PC-9 (cell line): Measurements from ENCODE around the gene IL16. TPM values are rescaled to one million over a fixed set of nuclear protein-coding genes. Genes with fewer than 3 reads are reported as not detected.

ENCODE experiments used
- BruUV-seq: library from RNA; stranded (reverse); fragments of 400-500 nt; replicated peaks from 2 replicates; lab custom pipeline; 2021; lab: Mats Ljungman, UMichigan
- CTCF ChIA-PET: fragments of 300-600 bp; sonication (Branson Sonifier 250); formaldehyde crosslinking; loops from one replicate; lab custom pipeline; 2022; ENCODE audit warnings: antibody characterized with exemption; lab: Charles Lee
- POLR2A ChIA-PET: fragments of 300-600 bp; sonication (Branson Sonifier 250); formaldehyde crosslinking; loops from one replicate; lab custom pipeline; 2022; ENCODE audit warnings: antibody characterized with exemption; ENCODE audit not compliant: unreplicated experiment; lab: Charles Lee
- DNase-seq, 2 experiments: peaks; one replicate each; pipeline versions ENCODE4 v3.0.0 to v3.0.0-alpha.2; 2015 to 2022; ENCODE audit warnings: mixed read lengths in 1 of 2
- H2AFZ ChIP-seq: fragments of 200-600 bp; sonication (generic); 2 replicates; pipeline ENCODE4 v1.8.1; 2017; ENCODE audit warnings: antibody characterized with exemption
- H3F3A ChIP-seq: fragments of 200-600 bp; sonication (generic); 2 replicates; pipeline ENCODE4 v1.8.1; 2017; ENCODE audit warnings: antibody characterized with exemption, mild to moderate bottlenecking, low read depth; ENCODE audit not compliant: insufficient read depth
- H3K27ac ChIP-seq: fragments of 200-600 bp; sonication (generic); 2 replicates; pipeline ENCODE4 v1.6.1; 2016; ENCODE audit warnings: mixed run types
- H3K27me3 ChIP-seq: fragments of 200-600 bp; sonication (generic); 2 replicates; pipeline ENCODE4 v1.6.1; 2016; ENCODE audit warnings: low read depth, mixed run types; ENCODE audit not compliant: insufficient read depth
- H3K36me3 ChIP-seq: fragments of 200-600 bp; sonication (generic); 2 replicates; pipeline ENCODE4 v1.6.1; 2016; ENCODE audit warnings: low read depth, mixed run types
- H3K4me1 ChIP-seq: fragments of 200-600 bp; sonication (generic); replicated peaks from 2 replicates; pipeline ENCODE4 v1.6.1; 2016; ENCODE audit warnings: mixed run types; ENCODE audit not compliant: insufficient read depth
- H3K4me2 ChIP-seq: fragments of 200-600 bp; sonication (generic); 2 replicates; pipeline ENCODE4 v1.6.1; 2017; ENCODE audit warnings: mixed run types
- H3K4me3 ChIP-seq: fragments of 200-600 bp; sonication (generic); 2 replicates; pipeline ENCODE4 v1.6.1; 2016; ENCODE audit warnings: mixed run types
- H3K79me2 ChIP-seq: fragments of 200-600 bp; sonication (generic); 2 replicates; pipeline ENCODE4 v1.6.1; 2017; ENCODE audit warnings: low read depth, mixed run types
- H3K9me2 ChIP-seq: fragments of 200-600 bp; sonication (generic); 2 replicates; pipeline ENCODE4 v1.8.1; 2017; ENCODE audit warnings: mild to moderate bottlenecking; ENCODE audit not compliant: insufficient read depth
- H3K9me3 ChIP-seq: fragments of 200-600 bp; sonication (generic); 2 replicates; pipeline ENCODE4 v1.8.1; 2016; ENCODE audit warnings: low read depth; ENCODE audit not compliant: insufficient read depth
- H4K20me1 ChIP-seq: fragments of 200-600 bp; sonication (generic); 2 replicates; pipeline ENCODE4 v1.8.1; 2017; ENCODE audit not compliant: insufficient read depth
- CTCF ChIP-seq: fragments of 200-600 bp; sonication (generic); conservative IDR thresholded peaks from 2 replicates; pipeline ENCODE4 v1.6.1; 2017; ENCODE audit warnings: mixed run types, antibody characterized with exemption, mild to moderate bottlenecking, moderate library complexity
- EZH2 ChIP-seq: fragments of 200-600 bp; sonication (generic); IDR thresholded peaks from 2 replicates; pipeline ENCODE4 v1.8.0; 2017; ENCODE audit warnings: antibody characterized with exemption, low read depth
- intact Hi-C: fragments of 100-400 bp; cut with micrococcal nuclease; formaldehyde crosslinking; loops from one replicate; pipeline ENCODE4 v1.10.0; 2022; ENCODE audit not compliant: unreplicated experiment
- total RNA-seq: library from RNA; stranded (reverse); gene quantifications from 2 replicates; pipeline ENCODE4 v1.2.3, GENCODE V29; 2021

IL16 gene
- total RNA-seq, 1 experiment from 2014 or later: 0.50 TPM

GRCh38 chr15:81168131-81168526 lies 28.6 kb upstream of the IL16 start:
- ChIA-PET POLR2A (no interaction called here), CTCF (no interaction called here)
- Histone ChIP-seq H3F3A (no peaks in the 10 kb centered on the region), H3K9me3 (no peaks in the 10 kb centered on the region), H3K79me2 (no peaks in the 10 kb centered on the region), H3K4me2 (no peak overlapping the region), H3K27ac (no peak overlapping the region), H4K20me1 (no peaks in the 10 kb centered on the region), H3K4me3 (no peak overlapping the region), H3K9me2 (no peaks in the 10 kb centered on the region), H3K4me1 (no peaks in the 10 kb centered on the region), H3K27me3 (peaks cover 16% of the 10 kb centered on the region; the same call in 1 of the 2 replicates), H2AFZ (no peak overlapping the region), H3K36me3 (no peaks in the 10 kb centered on the region)
- DNase-seq: no peak
- no TSS peak for BruUV-seq
- TF ChIP-seq CTCF (no peak), EZH2 (no peak)
- intact Hi-C loops: no loop called here

- BruUV-seq: no TSS peak
- Histone ChIP-seq H3K4me3 (no peak overlapping the region), H3K9me3 (no peaks in the 10 kb centered on the region), H3F3A (no peaks in the 10 kb centered on the region), H3K9me2 (no peaks in the 10 kb centered on the region), H3K79me2 (no peaks in the 10 kb centered on the region), H3K4me2 (no peak overlapping the region), H3K27ac (no peak overlapping the region), H3K4me1 (no peaks in the 10 kb centered on the region), H4K20me1 (no peaks in the 10 kb centered on the region), H3K36me3 (no peaks in the 10 kb centered on the region), H3K27me3 (peaks cover 18% of the 10 kb centered on the region; the same call in 1 of the 2 replicates), H2AFZ (no peak overlapping the region)
- POLR2A ChIA-PET: no interaction called here
- no peak for DNase-seq
- CTCF ChIA-PET: no interaction called here
- no peak for TF ChIP-seq CTCF
- TF ChIP-seq EZH2: no peak
- intact Hi-C loops: no loop called here
Measured at GRCh38 chr15:81168644-81169043, 28.0 kb upstream of the IL16 start.

GRCh38 chr15:81170511-81170910 lies 26.2 kb upstream of the IL16 start:
- no peak overlapping the region for H3K4me3 ChIP-seq
- no peaks in the 10 kb centered on the region for H4K20me1 ChIP-seq
- intact Hi-C loops: no loop called here
- CTCF ChIA-PET: no interaction called here
- no peaks in the 10 kb centered on the region for H3K9me3 ChIP-seq
- H3F3A ChIP-seq: no peaks in the 10 kb centered on the region
- peaks cover 18% of the 10 kb centered on the region; the same call in 1 of the 2 replicates for H3K27me3 ChIP-seq
- H3K79me2 ChIP-seq: no peaks in the 10 kb centered on the region
- H2AFZ ChIP-seq: no peak overlapping the region
- TF ChIP-seq EZH2 (no peak), CTCF (no peak)
- no peak for DNase-seq
- H3K4me2 ChIP-seq: no peak overlapping the region
- H3K27ac ChIP-seq: no peak overlapping the region
- no peaks in the 10 kb centered on the region for H3K9me2 ChIP-seq
- H3K4me1 ChIP-seq: no peaks in the 10 kb centered on the region
- POLR2A ChIA-PET: no interaction called here
- BruUV-seq: no TSS peak
- no peaks in the 10 kb centered on the region for H3K36me3 ChIP-seq
